ENCODE data around the gene SLC35E3. TPM values are rescaled to one million over a fixed set of nuclear protein-coding genes. Genes with fewer than 3 reads are reported as not detected.

Gene SLC35E3
- total RNA-seq, 4 donors from 2014 or later, result 2.9 to 23.1 (median 3.6) TPM

DNA sequence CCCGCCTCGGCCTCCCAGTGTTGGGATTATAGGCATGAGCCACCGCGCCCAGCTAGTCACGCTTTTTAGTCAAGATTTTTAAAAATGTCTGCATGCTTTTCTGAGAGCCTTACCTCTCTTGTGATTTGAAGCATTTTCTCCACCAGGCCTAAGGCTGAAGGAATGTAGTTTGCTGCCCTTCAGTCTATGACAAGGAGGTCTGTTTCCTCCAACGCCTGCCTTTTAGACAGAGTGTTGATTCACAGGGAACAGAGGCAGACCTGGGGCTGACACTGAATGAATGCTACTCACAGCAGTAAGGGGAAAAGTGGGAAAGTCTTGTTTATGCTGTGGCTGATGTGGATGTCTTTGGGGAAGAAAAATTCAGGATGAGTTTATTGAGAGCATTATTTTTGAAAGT lies 34.8 kb downstream of the SLC35E3 start:
- 52% methylated on average over 6 of the region's 6 CpGs for WGBS, 2 donors
- TF ChIP-seq POLR2A (IDR thresholded peaks at IDR 0.05) (no peak), EP300 (IDR thresholded peaks at IDR 0.05) (peak in 1 of 2 donors; percentile 23)
- Histone ChIP-seq H3K27me3 (no peaks in the 10 kb centered on the region), H3K4me1 (peaks cover 0 to 7% (median under 1%) of the 10 kb centered on the region in 4 donors), H3K9me3 (no peaks in the 10 kb centered on the region), H3K27ac (peak overlapping the region in 2 of 4 donors; percentile 54 to 78), H3K36me3 (peaks cover 0 to 8% (median 0%) of the 10 kb centered on the region in 3 donors), H3K4me3 (no peak overlapping the region)
- DNase-seq (ENCODE audit: low spot score in 2 of 2), result no peak

GRCh38 chr12:68781728-68782127 lies 35.8 kb downstream of the SLC35E3 start:
- Histone ChIP-seq H3K36me3 (peaks cover 0 to 8% (median 0%) of the 10 kb centered on the region in 3 donors), H3K9me3 (no peaks in the 10 kb centered on the region), H3K4me1 (peaks cover 0 to 15% (median 5%) of the 10 kb centered on the region in 4 donors), H3K27ac (peak overlapping the region in 2 of 4 donors; percentile 54 to 78), H3K27me3 (no peaks in the 10 kb centered on the region), H3K4me3 (no peak overlapping the region)
- no peak for TF ChIP-seq CTCF (IDR thresholded peaks at IDR 0.05)
- no peak for DNase-seq (ENCODE audit: low spot score in 2 of 2)
- WGBS, 2 donors, result 93 to 95% methylated on average over 6 of the region's 6 CpGs

DNA sequence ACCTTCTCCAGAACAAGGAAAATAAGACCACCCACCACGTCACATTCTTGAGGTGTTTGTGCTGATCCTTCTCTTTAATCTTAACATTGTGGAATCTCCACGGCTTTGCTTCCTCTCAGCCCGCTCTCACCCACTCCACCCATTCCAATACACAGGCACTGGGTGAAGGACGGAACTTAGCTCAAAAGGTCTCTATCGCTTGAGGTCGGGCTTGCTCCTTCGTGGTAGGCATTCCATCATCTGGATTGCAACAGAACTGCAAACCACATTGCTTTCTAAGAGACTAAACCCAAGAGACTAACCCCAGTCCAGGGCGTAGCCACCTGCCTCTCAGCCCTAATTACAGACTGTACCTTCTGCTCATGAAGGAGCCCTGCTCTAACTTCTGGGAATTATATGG lies 38.0 kb downstream of the SLC35E3 start:
- 64 to 75% methylated on average over 8 of the region's 8 CpGs for WGBS, 2 donors

GRCh38 chr12:68785358-68785757 lies 39.4 kb downstream of the SLC35E3 start:
- Histone ChIP-seq H3K9me3 (no peaks in the 10 kb centered on the region), H3K27me3 (no peaks in the 10 kb centered on the region), H3K36me3 (no peaks in the 10 kb centered on the region), H3K4me1 (peaks cover 0 to 28% (median 20%) of the 10 kb centered on the region in 4 donors), H3K27ac (peak overlapping the region in 2 of 4 donors; percentile 49 to 92), H3K4me3 (no peak overlapping the region)
- 49 to 52% methylated on average over 2 of the region's 2 CpGs for WGBS, 2 donors
- DNase-seq (ENCODE audit: low spot score in 2 of 2), result no peak
- TF ChIP-seq CTCF (IDR thresholded peaks at IDR 0.05) (no peak), EP300 (IDR thresholded peaks at IDR 0.05) (no peak), POLR2A (IDR thresholded peaks at IDR 0.05) (no peak)

More for the DNA sequence above, 38.0 kb downstream of the SLC35E3 start:
- Histone ChIP-seq H3K27me3 (no peaks in the 10 kb centered on the region), H3K9me3 (no peaks in the 10 kb centered on the region), H3K27ac (no peak overlapping the region), H3K4me3 (no peak overlapping the region), H3K36me3 (no peaks in the 10 kb centered on the region), H3K4me1 (peaks cover 0 to 28% (median 20%) of the 10 kb centered on the region in 4 donors)
- TF ChIP-seq POLR2A (IDR thresholded peaks at IDR 0.05) (no peak), EP300 (IDR thresholded peaks at IDR 0.05) (peak in 1 of 2 donors; percentile 13), CTCF (IDR thresholded peaks at IDR 0.05) (no peak)
- DNase-seq (ENCODE audit: low spot score in 2 of 2), result no peak

- H3K9me3 ChIP-seq, result no peaks in the 10 kb centered on the region
These were observed 39.8 kb downstream of the SLC35E3 start for GRCh38 chr12:68785823-68786222.

DNA sequence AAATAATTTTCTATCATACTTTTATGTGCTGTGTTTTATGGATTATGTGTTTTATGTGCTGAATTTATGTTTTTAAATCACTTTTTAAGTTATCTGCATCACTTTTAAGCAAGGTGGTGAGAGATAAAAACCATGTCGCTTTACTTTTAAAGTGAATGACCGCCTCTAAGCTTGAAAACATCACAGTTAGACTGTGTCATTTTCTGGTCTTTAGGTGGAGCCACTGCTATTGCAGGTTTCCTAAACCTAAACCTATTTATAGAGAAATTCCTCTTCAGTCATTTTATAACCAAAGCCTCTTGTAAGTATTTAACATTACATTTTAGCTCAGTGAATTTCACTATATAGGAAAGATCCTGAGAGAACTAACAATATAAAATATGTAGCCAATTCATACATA lies 41.0 kb downstream of the SLC35E3 start:
- H3K27me3 ChIP-seq, result no peaks in the 10 kb centered on the region
- H3K27ac ChIP-seq, result peak overlapping the region; percentile 27 to 92 (median 73)
- H3K36me3 ChIP-seq, result no peaks in the 10 kb centered on the region
- no peak overlapping the region for H3K4me3 ChIP-seq
- no peaks in the 10 kb centered on the region for H3K9me3 ChIP-seq
- peaks cover 0 to 28% (median 20%) of the 10 kb centered on the region in 4 donors for H3K4me1 ChIP-seq
- TF ChIP-seq CTCF (IDR thresholded peaks at IDR 0.05), result no peak
- 86 to 92% methylated on average over 2 of the region's 2 CpGs for WGBS, 2 donors
- no peak for DNase-seq (ENCODE audit: low spot score in 2 of 2)

More at GRCh38 chr12:68785823-68786222, 39.8 kb downstream of the SLC35E3 start:
- Histone ChIP-seq H3K4me1 (peaks cover 0 to 28% (median 20%) of the 10 kb centered on the region in 4 donors), H3K4me3 (no peak overlapping the region), H3K27me3 (no peaks in the 10 kb centered on the region), H3K36me3 (no peaks in the 10 kb centered on the region), H3K27ac (peak overlapping the region in 2 of 4 donors; percentile 49 to 92)
- WGBS, 2 donors, result 83 to 90% methylated on average over 5 of the region's 5 CpGs
- no peak for DNase-seq (ENCODE audit: low spot score in 2 of 2)
- TF ChIP-seq POLR2A (IDR thresholded peaks at IDR 0.05), result no peak
